ENCODE data around the gene SLC36A4.

DNA sequence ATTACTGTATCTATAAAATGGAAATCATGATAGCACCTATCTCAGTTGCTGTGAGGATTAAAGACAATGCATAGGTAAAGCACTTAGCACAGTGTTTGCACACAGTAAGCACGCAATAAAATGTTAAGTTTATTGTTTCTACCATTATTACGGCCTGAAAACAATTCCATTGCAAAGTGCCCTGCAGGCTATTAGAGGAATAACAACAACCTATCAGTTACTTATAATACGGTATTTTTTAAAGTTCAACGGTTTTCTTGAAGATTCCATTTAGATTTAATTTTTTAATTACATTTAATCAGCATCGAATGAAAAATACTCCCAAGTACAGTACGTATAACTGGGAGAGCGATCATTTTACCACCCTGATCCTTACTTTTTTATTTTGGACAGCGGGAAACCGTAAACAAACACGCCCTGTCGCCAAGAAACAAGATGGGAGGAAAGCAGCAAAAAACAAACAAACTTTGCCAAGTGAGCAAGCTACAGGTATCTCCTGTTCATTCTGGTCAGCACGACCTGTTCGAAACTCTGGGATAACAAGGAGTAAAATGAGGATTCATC lies 893 bp downstream of the SLC36A4 start:
- no peak for TF ChIP-seq EZH2 (IDR thresholded peaks at IDR 0.05; ENCODE audit: borderline replicate concordance, low read depth, low read length, poor library complexity, severe bottlenecking)
- TF ChIP-seq, protein P1, sequence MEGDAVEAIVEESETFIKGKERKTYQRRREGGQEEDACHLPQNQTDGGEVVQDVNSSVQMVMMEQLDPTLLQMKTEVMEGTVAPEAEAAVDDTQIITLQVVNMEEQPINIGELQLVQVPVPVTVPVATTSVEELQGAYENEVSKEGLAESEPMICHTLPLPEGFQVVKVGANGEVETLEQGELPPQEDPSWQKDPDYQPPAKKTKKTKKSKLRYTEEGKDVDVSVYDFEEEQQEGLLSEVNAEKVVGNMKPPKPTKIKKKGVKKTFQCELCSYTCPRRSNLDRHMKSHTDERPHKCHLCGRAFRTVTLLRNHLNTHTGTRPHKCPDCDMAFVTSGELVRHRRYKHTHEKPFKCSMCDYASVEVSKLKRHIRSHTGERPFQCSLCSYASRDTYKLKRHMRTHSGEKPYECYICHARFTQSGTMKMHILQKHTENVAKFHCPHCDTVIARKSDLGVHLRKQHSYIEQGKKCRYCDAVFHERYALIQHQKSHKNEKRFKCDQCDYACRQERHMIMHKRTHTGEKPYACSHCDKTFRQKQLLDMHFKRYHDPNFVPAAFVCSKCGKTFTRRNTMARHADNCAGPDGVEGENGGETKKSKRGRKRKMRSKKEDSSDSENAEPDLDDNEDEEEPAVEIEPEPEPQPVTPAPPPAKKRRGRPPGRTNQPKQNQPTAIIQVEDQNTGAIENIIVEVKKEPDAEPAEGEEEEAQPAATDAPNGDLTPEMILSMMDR (conservative IDR thresholded peaks at IDR 0.05; ENCODE audit: low read depth, low read length), result peak; percentile 50; the same call in 1 of the 2 replicates

Measured in A673 (cell line).